Measurements from ENCODE around the gene FOXD2.
A peak's percentile ranks its signal among the peaks of the same experiment; 100 is the strongest.

The FOXD2 gene

GRCh38 chr1:47469390-47469759 is 31.5 kb downstream of the FOXD2 start:
- no peak for DNase-seq

GRCh38 chr1:47469910-47470309 is 32.1 kb downstream of the FOXD2 start:
- DNase-seq, result no peak

GRCh38 chr1:47471163-47471562 is 33.3 kb downstream of the FOXD2 start:
- peak; percentile 6 for DNase-seq

GRCh38 chr1:47474278-47475193 is 36.7 kb downstream of the FOXD2 start:
- DNase-seq, result no peak

- no peak for DNase-seq
Measured at GRCh38 chr1:47477595-47478080, 39.8 kb downstream of the FOXD2 start.

- no peak for DNase-seq
Measured at GRCh38 chr1:47478090-47478489, 40.2 kb downstream of the FOXD2 start.

GRCh38 chr1:47479664-47480063 is 41.8 kb downstream of the FOXD2 start:
- no peak for DNase-seq

- no peak for DNase-seq
Measured at GRCh38 chr1:47481936-47482335, 44.1 kb downstream of the FOXD2 start.

- no peak for DNase-seq
Measured at GRCh38 chr1:47482786-47483185, 44.9 kb downstream of the FOXD2 start.

GRCh38 chr1:47483651-47484050 is 45.8 kb downstream of the FOXD2 start:
- no peak for DNase-seq

- DNase-seq, result no peak
Measured at GRCh38 chr1:47485817-47486216, 48.0 kb downstream of the FOXD2 start.

GRCh38 chr1:47487332-47487731 is 49.5 kb downstream of the FOXD2 start:
- no peak for DNase-seq

- DNase-seq, result no peak
Measured at GRCh38 chr1:47487850-47488450, 50.1 kb downstream of the FOXD2 start.

All from fibroblast of upper back skin (primary cell).